H9 (cell line): Measurements from ENCODE around the gene PRKCA. TPM values are rescaled to one million over a fixed set of nuclear protein-coding genes. Genes with fewer than 3 reads are reported as not detected.

Experiments used
- DNase-seq: peaks from one replicate; pipeline ENCODE4 v3.0.0-alpha.2; 2017
- H2AFZ ChIP-seq: one replicate; pipeline ENCODE4 v1.6.1; 2013; ENCODE audit warnings: mild to moderate bottlenecking, low read length, control low read depth, moderate library complexity
- H2AK5ac ChIP-seq: 2 replicates; pipeline ENCODE4 v1.6.1; 2013; ENCODE audit warnings: low read length, control low read depth, mixed read lengths; ENCODE audit not compliant: insufficient read length
- H2BK120ac ChIP-seq: one replicate; pipeline ENCODE4 v1.6.1; 2013; ENCODE audit warnings: low read depth, mild to moderate bottlenecking, low read length, control low read depth, inconsistent platforms; ENCODE audit not compliant: poor library complexity, severe bottlenecking
- H2BK12ac ChIP-seq: 2 replicates; pipeline ENCODE4 v1.6.1; 2013; ENCODE audit warnings: low read length, control low read depth, mixed read lengths, low read depth; ENCODE audit not compliant: insufficient read length
- H2BK15ac ChIP-seq: 2 replicates; pipeline ENCODE4 v1.6.1; 2013; ENCODE audit warnings: low read depth, low read length, control low read depth
- H2BK20ac ChIP-seq: one replicate; pipeline ENCODE4 v1.6.1; 2013; ENCODE audit warnings: low read depth, mild to moderate bottlenecking, low read length, control low read depth, inconsistent platforms; ENCODE audit not compliant: poor library complexity, severe bottlenecking
- H2BK5ac ChIP-seq: 2 replicates; pipeline ENCODE4 v1.6.1; 2013; ENCODE audit warnings: low read length, control low read depth, mixed read lengths; ENCODE audit not compliant: insufficient read length
- H3K14ac ChIP-seq: 2 replicates; pipeline ENCODE4 v1.6.1; 2013; ENCODE audit warnings: low read length, control low read depth; ENCODE audit not compliant: insufficient read depth
- H3K18ac ChIP-seq: 2 replicates; pipeline ENCODE4 v1.6.1; 2013; ENCODE audit warnings: low read depth, mild to moderate bottlenecking, mixed read lengths, low read length, control low read depth; ENCODE audit not compliant: insufficient read length
- H3K23ac ChIP-seq: 2 replicates; pipeline ENCODE4 v1.6.1; 2013; ENCODE audit warnings: low read length, control low read depth, mixed read lengths, low read depth; ENCODE audit not compliant: insufficient read length
- H3K23me2 ChIP-seq: 2 replicates; pipeline ENCODE4 v1.6.1; 2013; ENCODE audit warnings: low read depth, mild to moderate bottlenecking, mixed read lengths, low read length, control low read depth; ENCODE audit not compliant: insufficient read length, poor library complexity, severe bottlenecking
- H3K27ac ChIP-seq: 2 replicates; pipeline ENCODE4 v1.5.1; 2013; ENCODE audit warnings: low read length, control low read depth, mixed read lengths, low read depth; ENCODE audit not compliant: insufficient read length
- H3K27me3 ChIP-seq: 2 replicates; pipeline ENCODE4 v1.6.1; 2013; ENCODE audit warnings: low read length, control low read depth, inconsistent platforms; ENCODE audit not compliant: insufficient read depth
- H3K4ac ChIP-seq: 2 replicates; pipeline ENCODE4 v1.6.1; 2013; ENCODE audit warnings: low read depth, mild to moderate bottlenecking, control low read depth, inconsistent platforms, low read length, moderate library complexity
- H3K4me1 ChIP-seq: 2 replicates; pipeline ENCODE4 v1.6.1; 2013; ENCODE audit warnings: low read length, control low read depth, inconsistent platforms; ENCODE audit not compliant: insufficient read depth
- H3K4me2 ChIP-seq: 2 replicates; pipeline ENCODE4 v1.6.1; 2013; ENCODE audit warnings: low read length, control low read depth, mixed read lengths; ENCODE audit not compliant: insufficient read length, insufficient read depth
- H3K56ac ChIP-seq: 2 replicates; pipeline ENCODE4 v1.6.1; 2013; ENCODE audit warnings: low read depth, mild to moderate bottlenecking, mixed read lengths, low read length, control low read depth; ENCODE audit not compliant: insufficient read length
- H3K79me1 ChIP-seq: 2 replicates; pipeline ENCODE4 v1.6.1; 2013; ENCODE audit warnings: low read depth, mild to moderate bottlenecking, moderate library complexity, low read length, control low read depth, inconsistent platforms; ENCODE audit not compliant: insufficient read depth, poor library complexity, severe bottlenecking
- H3K79me2 ChIP-seq: 2 replicates; pipeline ENCODE4 v1.6.1; 2013; ENCODE audit warnings: low read length, control low read depth, inconsistent platforms; ENCODE audit not compliant: insufficient read depth
- H3K9ac ChIP-seq: 2 replicates; pipeline ENCODE4 v1.6.1; 2013; ENCODE audit warnings: low read length, control low read depth, mixed read lengths; ENCODE audit not compliant: insufficient read length; ENCODE audit errors: extremely low read depth
- H3K9me3 ChIP-seq: one replicate; pipeline ENCODE4 v1.6.1; 2013; ENCODE audit warnings: low read depth, low read length, inconsistent platforms; ENCODE audit not compliant: control insufficient read depth
- H3T11ph ChIP-seq: one replicate; pipeline ENCODE4 v1.6.1; 2013; ENCODE audit warnings: mild to moderate bottlenecking, low read length, control low read depth, inconsistent platforms
- H4K20me1 ChIP-seq: one replicate; pipeline ENCODE4 v1.6.1; 2013; ENCODE audit not compliant: control insufficient read depth, insufficient read length, insufficient read depth
- H4K5ac ChIP-seq: 2 replicates; pipeline ENCODE4 v1.6.1; 2013; ENCODE audit warnings: low read depth, mild to moderate bottlenecking, mixed read lengths, low read length, control low read depth; ENCODE audit not compliant: insufficient read length
- H4K8ac ChIP-seq: replicated peaks from 2 replicates; pipeline ENCODE4 v1.6.1; 2013; ENCODE audit warnings: low read length, control low read depth, mixed read lengths, low read depth; ENCODE audit not compliant: insufficient read length
- H4K91ac ChIP-seq: 2 replicates; pipeline ENCODE4 v1.6.1; 2013; ENCODE audit warnings: low read depth, mild to moderate bottlenecking, moderate library complexity, mixed read lengths, low read length, control low read depth; ENCODE audit not compliant: insufficient read length
- H3K27ac Mint-ChIP-seq, 3 experiments: 2 replicates in 2 of 3; 3 replicates in 1 of 3; pipeline ENCODE4 v1.8.0; 2020 to 2021; ENCODE audit warnings: mixed read lengths in 3 of 3, mild to moderate bottlenecking in 1 of 3, moderate library complexity in 1 of 3
- H3K27me3 Mint-ChIP-seq: 2 replicates; pipeline ENCODE4 v1.8.0; 2021; ENCODE audit warnings: low read depth, mild to moderate bottlenecking, moderate library complexity, mixed read lengths
- H3K36me3 Mint-ChIP-seq, 3 experiments: 2 replicates in 2 of 3; 3 replicates in 1 of 3; pipeline ENCODE4 v1.8.0; 2020 to 2021; ENCODE audit warnings: low read depth in 3 of 3, mixed read lengths in 3 of 3; ENCODE audit not compliant: insufficient read depth in 1 of 3
- H3K4me1 Mint-ChIP-seq, 2 experiments: 2 replicates each; pipeline ENCODE4 v1.8.0; 2020; ENCODE audit warnings: mixed read lengths in 2 of 2
- H3K4me3 Mint-ChIP-seq, 2 experiments: 2 replicates in 1 of 2; 3 replicates in 1 of 2; pipeline ENCODE4 v1.8.0; 2020 to 2021; ENCODE audit warnings: mild to moderate bottlenecking in 2 of 2, mixed read lengths in 2 of 2, moderate library complexity in 1 of 2
- H3K9me3 Mint-ChIP-seq, 2 experiments: 2 replicates in 1 of 2; 3 replicates in 1 of 2; pipeline ENCODE4 v1.8.0; 2020; ENCODE audit warnings: mild to moderate bottlenecking in 2 of 2, mixed read lengths in 2 of 2, moderate library complexity in 1 of 2
- CTCF ChIP-seq: fragments of 200-600 bp; sonication (generic); conservative IDR thresholded peaks from 3 replicates; pipeline ENCODE4 v1.8.0; 2021; ENCODE audit warnings: antibody characterized with exemption, mild to moderate bottlenecking
- WGBS: extraction: QIAGEN DNeasy Blood & Tissue Kit; methylation state at CpG from one replicate; pipeline ENCODE4 v1.1.7; 2013; ENCODE audit warnings: missing lambda C conversion rate, low lambda C conversion rate, mixed read lengths; ENCODE audit not compliant: insufficient read length; ENCODE audit errors: extremely low coverage; 5-methylcytosine and 5-hydroxymethylcytosine counted together
- total RNA-seq: library from RNA; stranded (reverse); gene quantifications from 2 replicates; pipeline ENCODE4 v1.2.1, GENCODE V29; 2021

PRKCA gene
- total RNA-seq, 1 experiment from 2014 or later = 10.5 TPM

- Histone ChIP-seq H3K79me1 (no peaks in the 10 kb centered on the region), H2AFZ (no peak overlapping the region), H3K18ac (no peak overlapping the region), H4K5ac (no peak overlapping the region), H3K9me3 (no peaks in the 10 kb centered on the region), H3K14ac (no peak overlapping the region), H3K56ac (no peak overlapping the region), H2BK12ac (no peak overlapping the region), H2BK120ac (no peak overlapping the region), H3T11ph (no peak overlapping the region), H2BK5ac (no peak overlapping the region), H2BK20ac (no peak overlapping the region), H4K91ac (no peak overlapping the region), H3K27ac (no peak overlapping the region), H3K9ac (no peak overlapping the region), H3K23me2 (no peaks in the 10 kb centered on the region), H2BK15ac (no peak overlapping the region), H3K27me3 (no peaks in the 10 kb centered on the region; the same call in 1 of the 2 replicates), H4K20me1 (no peaks in the 10 kb centered on the region), H3K4me1 (peaks cover 7% of the 10 kb centered on the region; the same call in 1 of the 2 replicates), H3K4ac (no peak overlapping the region), H3K79me2 (no peaks in the 10 kb centered on the region), H2AK5ac (no peak overlapping the region), H3K23ac (no peak overlapping the region), H4K8ac (no peak overlapping the region), H3K4me2 (no peak overlapping the region)
- H3K9me3 Mint-ChIP-seq = no peaks in the 10 kb centered on the region
- H3K27ac Mint-ChIP-seq = peak overlapping the region in 1 of 3 experiments; percentile 50; a peak in 2 of 7 replicates
- H3K27me3 Mint-ChIP-seq = no peaks in the 10 kb centered on the region
- peak; percentile 6 for DNase-seq
- peaks cover 13 to 23% of the 10 kb centered on the region in 2 experiments for H3K4me1 Mint-ChIP-seq
- peaks cover 0 to 5% (median 0%) of the 10 kb centered on the region in 3 experiments; a peak in 2 of 7 replicates for H3K36me3 Mint-ChIP-seq
- TF ChIP-seq CTCF = no peak
- no peak overlapping the region for H3K4me3 Mint-ChIP-seq
- no CpG with 5 or more reads among the region's 5 CpGs for WGBS
These were observed 392.7 kb downstream of the PRKCA start for GRCh38 chr17:66695098-66695497.
